GM12891 (cell line): Measurements from ENCODE around the gene DENND2C.

Source experiments
- PAX5 ChIP-seq: IDR thresholded peaks from 2 replicates; pipeline ENCODE4 v1.6.1; 2011; ENCODE audit warnings: low read length, moderate library complexity, mild to moderate bottlenecking; ENCODE audit not compliant: insufficient read depth, severe bottlenecking
- POLR2A ChIP-seq: IDR thresholded peaks from 2 replicates; pipeline ENCODE4 v1.6.1; 2011; ENCODE audit warnings: low read depth, low read length, control low read depth
- POLR2AphosphoS5 ChIP-seq: IDR thresholded peaks from 2 replicates; pipeline ENCODE4 v1.6.1; 2011; ENCODE audit warnings: low read depth, low read length, control low read depth
- POU2F2 ChIP-seq: IDR thresholded peaks from 2 replicates; pipeline ENCODE4 v1.6.1; 2011; ENCODE audit warnings: low read depth, mild to moderate bottlenecking, control low read depth, low read length, moderate library complexity
- SPI1 ChIP-seq: IDR thresholded peaks from 2 replicates; pipeline ENCODE4 v1.6.1; 2011; ENCODE audit warnings: low read depth, low read length, control low read depth
- TAF1 ChIP-seq: IDR thresholded peaks from 2 replicates; pipeline ENCODE4 v1.6.1; 2011; ENCODE audit warnings: low read depth, low read length, control low read depth

GRCh38 chr1:114651893-114652292 lies 18.0 kb downstream of the DENND2C start:
- no peak for TF ChIP-seq POLR2AphosphoS5
- TF ChIP-seq TAF1, result no peak
- TF ChIP-seq POU2F2, result no peak
- TF ChIP-seq POLR2A, result no peak
- no peak for TF ChIP-seq PAX5
- no peak for TF ChIP-seq SPI1
